GM20431 (cell line): ENCODE results near the gene FUOM.

Experiments used
- in situ Hi-C: fragments of 300-500 bp; cut with MseI, MboI; formaldehyde crosslinking; loops from one replicate; pipeline ENCODE4 v1.15.0; 2020; ENCODE audit warnings: low sequenced_read_pairs; ENCODE audit not compliant: unreplicated experiment

FUOM gene, protein sequence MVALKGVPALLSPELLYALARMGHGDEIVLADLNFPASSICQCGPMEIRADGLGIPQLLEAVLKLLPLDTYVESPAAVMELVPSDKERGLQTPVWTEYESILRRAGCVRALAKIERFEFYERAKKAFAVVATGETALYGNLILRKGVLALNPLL

GRCh38 chr10:133357285-133358161, at the start of gene FUOM:
Gene FUOM (minus strand): TSS chr10:133358019. CDS start chr10:133358007, 12 bp downstream.
- in situ Hi-C loops: no loop called here

- in situ Hi-C loops: no loop called here
These were observed 48.2 kb upstream of the FUOM start for GRCh38 chr10:133405844-133406527.

DNA sequence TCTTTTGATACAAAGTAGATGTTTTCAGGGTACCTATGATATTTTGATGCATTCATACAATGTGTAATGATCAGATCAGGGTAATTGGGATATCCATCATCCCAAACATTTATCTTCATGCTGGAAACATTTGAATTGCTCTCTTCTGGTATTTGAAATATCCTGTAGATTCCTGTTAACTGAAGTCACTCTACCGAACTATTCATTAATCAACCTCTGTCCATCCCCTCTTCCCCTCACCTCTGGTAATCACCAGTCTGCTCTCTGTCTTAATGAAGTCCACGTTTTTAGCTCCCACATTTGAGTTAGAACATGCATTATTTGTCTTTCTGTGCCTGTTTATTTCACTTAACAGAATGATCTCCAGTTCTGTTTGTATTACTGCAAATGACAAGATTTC, 47.5 kb upstream of the FUOM start:
- in situ Hi-C loops: no loop called here

DNA sequence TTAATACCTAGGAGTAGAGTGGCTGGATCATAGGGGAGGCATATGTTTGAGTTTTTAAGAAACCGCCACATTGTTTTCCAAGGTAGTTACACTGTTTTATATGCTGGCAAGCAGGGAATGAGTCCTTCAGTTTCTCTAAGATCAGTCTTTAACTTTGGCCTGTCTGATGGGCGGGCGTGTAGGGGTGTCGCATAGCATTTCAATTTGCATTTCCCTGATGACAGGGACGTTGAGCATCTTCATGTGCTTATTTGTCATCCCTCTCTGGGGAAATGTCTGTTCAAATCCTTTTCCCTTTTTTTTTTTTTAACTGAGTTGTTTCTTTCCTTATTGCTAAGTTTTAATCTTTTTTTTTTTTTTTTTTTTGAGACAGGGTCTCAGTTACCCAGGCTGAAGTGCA, 46.0 kb upstream of the FUOM start:
- in situ Hi-C loops: no loop called here

DNA sequence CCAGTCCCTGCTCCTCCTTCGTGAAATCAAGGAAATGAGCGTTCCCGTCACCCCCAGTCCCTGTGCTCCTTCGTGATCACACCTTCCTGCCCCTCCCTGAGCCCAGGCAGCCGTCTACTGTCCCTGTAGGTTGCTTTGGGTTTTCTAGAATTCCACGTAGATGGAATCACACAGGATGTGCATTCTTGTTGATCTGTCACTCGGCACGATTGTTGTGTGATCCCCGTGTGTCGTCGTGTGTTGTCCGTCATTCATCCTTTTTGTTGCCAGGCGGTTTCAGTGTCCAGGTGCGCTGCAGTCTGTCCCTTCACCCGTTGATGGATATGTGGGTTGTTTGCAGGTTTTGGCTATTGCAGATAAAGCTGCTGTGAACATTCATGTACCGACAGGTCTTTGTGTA, 45.5 kb upstream of the FUOM start:
- in situ Hi-C loops: no loop called here

DNA sequence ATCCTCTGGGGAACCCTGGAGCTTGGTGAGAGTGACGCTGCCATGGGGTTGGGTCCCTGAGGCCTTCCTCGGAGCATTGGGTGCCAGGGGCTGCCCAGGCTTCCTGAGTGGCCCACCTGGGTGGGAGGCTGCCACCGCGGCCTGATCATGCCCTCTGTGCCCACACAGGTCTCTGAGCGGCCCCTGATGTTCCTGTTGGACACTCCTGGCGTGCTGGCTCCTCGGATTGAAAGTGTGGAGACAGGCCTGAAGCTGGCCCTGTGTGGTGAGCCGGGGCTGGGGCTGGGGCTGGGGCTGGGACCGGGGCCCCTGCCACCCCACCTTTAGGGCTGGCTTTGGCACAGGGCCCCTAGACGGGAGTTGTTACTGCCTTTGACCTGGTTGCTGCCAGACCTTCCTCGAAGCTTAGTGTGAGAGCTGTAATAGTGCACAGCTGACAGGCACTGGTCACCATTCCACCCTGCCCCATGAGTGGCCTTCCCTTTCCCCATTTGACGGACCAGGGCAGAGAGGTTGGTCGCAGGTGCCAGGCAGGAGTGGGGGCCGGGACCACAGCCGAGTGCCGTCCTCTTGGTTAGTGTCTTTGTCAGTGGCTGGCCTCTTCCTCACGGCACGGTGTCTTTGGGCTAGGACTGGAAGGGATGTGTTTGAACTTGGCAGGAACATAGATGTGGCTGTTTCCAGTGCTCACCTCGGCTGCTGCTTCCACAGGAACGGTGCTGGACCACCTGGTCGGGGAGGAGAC, 44.3 kb upstream of the FUOM start:
- in situ Hi-C loops: no loop called here

DNA sequence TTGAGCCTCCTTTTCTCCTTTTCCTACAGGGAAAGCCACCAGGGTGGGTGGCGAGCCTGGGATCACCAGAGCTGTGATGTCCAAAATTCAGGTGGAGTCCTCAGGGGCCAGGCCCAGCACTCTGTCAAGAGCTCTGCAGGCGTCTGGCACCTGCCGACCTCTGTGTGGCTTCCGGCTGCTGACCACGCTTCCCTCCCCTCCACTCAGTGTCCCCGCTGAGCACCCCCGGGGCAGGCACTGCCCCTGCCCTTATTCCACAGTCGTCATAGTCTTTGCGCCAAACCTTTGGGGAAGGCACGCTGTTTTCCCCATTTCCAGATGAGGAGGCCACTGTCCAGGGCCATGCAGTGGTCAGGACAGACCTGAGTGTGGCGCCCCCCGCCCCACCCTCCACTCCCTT, 43.7 kb upstream of the FUOM start:
- in situ Hi-C loops: no loop called here

GRCh38 chr10:133400624-133401424, 43.0 kb upstream of the FUOM start:
- in situ Hi-C loops: no loop called here

DNA sequence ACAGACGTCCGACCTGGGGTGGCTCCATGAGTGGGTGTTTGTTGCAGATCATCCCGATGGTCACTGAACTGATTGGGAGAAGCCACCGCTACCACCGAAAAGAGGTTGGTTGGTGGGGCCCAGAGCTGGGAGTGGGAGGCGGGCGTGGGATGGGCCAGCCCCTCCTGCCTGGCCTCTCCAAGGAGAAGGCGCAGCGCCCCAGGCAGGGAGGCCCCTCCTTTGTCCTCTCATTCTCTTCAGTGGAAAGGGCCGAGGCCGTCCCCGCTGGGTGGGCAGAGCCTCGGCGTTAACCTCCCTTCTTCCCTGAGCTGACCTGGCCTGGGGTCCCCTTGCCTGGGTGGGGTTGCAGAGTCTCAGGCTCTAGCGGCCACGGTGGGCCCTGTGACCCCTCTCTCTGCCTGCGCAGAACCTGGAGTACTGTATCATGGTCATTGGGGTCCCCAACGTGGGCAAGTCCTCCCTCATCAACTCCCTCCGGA, 41.3 kb upstream of the FUOM start:
- in situ Hi-C loops: no loop called here

DNA sequence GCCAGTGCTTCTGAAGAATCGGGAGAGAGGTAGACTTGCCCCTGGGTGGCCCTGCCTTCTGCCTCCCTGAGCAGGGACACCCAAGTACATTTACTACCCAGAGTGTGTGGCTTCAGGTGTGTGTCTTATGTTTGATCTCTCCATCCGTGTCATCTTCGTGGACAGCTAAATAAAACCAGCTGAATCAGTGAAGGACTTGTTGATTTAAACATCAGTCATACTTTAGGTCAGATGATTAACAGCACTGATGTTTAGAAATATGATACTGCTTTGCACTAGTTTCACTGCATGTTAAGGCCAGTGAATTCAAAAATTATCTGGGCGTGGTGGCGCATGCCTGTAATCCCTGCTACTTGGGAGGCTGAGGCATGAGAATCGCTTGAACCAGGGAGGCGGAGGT, 40.1 kb upstream of the FUOM start:
- in situ Hi-C loops: no loop called here

GRCh38 chr10:133396035-133396624, 38.3 kb upstream of the FUOM start:
- in situ Hi-C loops: no loop called here

DNA sequence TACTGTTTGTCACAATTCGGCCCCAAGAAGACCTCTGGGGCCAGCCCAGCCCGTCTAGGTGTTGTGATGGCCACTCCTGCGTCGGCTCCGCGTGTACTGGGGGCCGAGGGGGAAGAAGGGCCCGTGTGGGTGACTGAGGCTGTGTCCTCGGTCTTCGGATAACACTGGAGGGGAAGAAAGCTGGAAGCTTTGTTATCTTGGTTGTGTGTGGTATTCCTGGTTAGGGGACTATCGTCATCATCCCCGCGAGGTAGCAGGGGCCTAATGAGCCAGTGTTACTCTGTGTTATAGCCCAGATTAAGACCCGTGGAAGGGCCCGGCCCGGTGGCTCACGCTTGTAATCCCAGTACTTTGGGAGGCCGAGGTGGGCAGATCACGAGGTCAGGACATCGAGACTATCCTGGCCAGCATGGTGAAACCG, 37.0 kb upstream of the FUOM start:
- in situ Hi-C loops: no loop called here

DNA sequence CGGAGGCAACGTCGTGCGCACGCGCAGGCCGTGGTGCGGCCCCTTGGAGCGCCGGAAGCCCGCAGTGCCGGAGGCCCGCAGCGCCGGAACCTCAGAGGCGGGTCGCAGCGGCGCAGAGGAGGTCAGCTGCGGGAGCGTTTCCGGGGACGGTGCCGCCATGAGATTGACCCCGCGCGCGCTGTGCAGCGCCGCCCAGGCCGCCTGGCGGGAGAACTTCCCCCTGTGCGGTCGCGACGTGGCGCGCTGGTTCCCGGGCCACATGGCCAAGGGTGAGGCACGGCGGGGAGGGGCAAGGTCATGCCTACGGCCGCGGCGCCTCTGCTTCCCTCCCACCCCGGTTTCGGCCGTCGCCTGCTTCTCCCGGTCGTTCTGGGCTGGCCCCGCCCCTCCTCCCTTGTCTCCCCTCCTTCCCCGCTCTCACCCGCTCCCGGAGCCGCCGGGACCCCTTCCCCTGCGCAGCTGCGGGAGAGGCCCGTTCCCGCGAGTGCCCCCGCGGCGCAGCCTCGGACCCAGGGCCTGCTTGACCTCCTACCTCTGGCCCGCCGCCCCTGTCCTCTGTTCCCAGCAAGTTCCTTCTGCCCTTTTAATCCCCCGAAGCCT, 36.3 kb upstream of the FUOM start, which contains the start of gene MTG1:
TSS of gene MTG1 (plus strand) at position 94 of the 600 bp plus-strand sequence. CDS start at position 158, 64 bp downstream.
- in situ Hi-C loops: no loop called here

- in situ Hi-C loops: no loop called here
These were observed 35.7 kb upstream of the FUOM start for GRCh38 chr10:133393401-133394063.

GRCh38 chr10:133391761-133392518, 34.1 kb upstream of the FUOM start:
- in situ Hi-C loops: no loop called here

DNA sequence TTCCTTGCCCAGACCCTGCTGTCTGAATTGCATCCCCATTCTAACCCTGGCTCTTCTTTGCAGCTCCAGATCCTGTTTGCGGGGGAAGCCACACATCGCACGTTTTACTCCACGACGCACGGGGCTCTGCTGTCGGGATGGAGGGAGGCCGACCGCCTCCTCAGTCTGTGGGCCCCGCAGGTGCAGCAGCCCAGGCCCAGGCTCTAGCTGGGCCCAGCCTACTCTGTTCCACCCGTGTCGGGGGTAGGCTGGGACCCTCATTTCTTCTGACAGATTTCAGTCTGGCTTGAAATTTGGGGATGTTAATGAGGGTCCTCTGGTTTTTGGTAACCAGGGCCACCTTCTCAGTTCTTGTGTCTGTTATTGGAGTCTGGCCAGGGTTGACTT, 33.4 kb upstream of the FUOM start:
- in situ Hi-C loops: no loop called here

GRCh38 chr10:133390597-133391248, 32.9 kb upstream of the FUOM start:
- in situ Hi-C loops: no loop called here
